Neuronal stem cell (in vitro differentiated cells): ENCODE measurements around the gene FAM98C.

Experiments
- DNase-seq: peaks from one replicate; pipeline ENCODE4 v3.0.0-alpha.2; 2013; ENCODE audit warnings: low spot score
- H2AFZ ChIP-seq: one replicate; pipeline ENCODE4 v1.6.1; 2013; ENCODE audit warnings: mild to moderate bottlenecking, low read length, inconsistent platforms
- H2AK5ac ChIP-seq: 2 replicates; pipeline ENCODE4 v1.6.1; 2013; ENCODE audit warnings: low read depth, mild to moderate bottlenecking, inconsistent platforms, low read length, moderate library complexity, mixed read lengths
- H2BK120ac ChIP-seq: 2 replicates; pipeline ENCODE4 v1.6.1; 2013; ENCODE audit warnings: low read depth, mild to moderate bottlenecking, inconsistent platforms, low read length, moderate library complexity, mixed read lengths
- H2BK12ac ChIP-seq: one replicate; pipeline ENCODE4 v1.6.1; 2013; ENCODE audit warnings: low read length, inconsistent platforms
- H2BK15ac ChIP-seq: 2 replicates; pipeline ENCODE4 v1.6.1; 2013; ENCODE audit warnings: mild to moderate bottlenecking, low read length, inconsistent platforms, mixed read lengths
- H2BK5ac ChIP-seq: one replicate; pipeline ENCODE4 v1.6.1; 2013; ENCODE audit warnings: inconsistent platforms, mild to moderate bottlenecking, low read length, moderate library complexity
- H3K14ac ChIP-seq: one replicate; pipeline ENCODE4 v1.6.1; 2013; ENCODE audit warnings: low read length, inconsistent platforms
- H3K18ac ChIP-seq: 2 replicates; pipeline ENCODE4 v1.6.1; 2013; ENCODE audit warnings: low read length, inconsistent platforms
- H3K23ac ChIP-seq: 2 replicates; pipeline ENCODE4 v1.6.1; 2013; ENCODE audit warnings: low read depth, mild to moderate bottlenecking, mixed read lengths, low read length, inconsistent platforms; ENCODE audit not compliant: poor library complexity
- H3K27ac ChIP-seq: replicated peaks from 3 replicates; pipeline ENCODE4 v1.5.1; 2013; ENCODE audit warnings: low read length, inconsistent platforms
- H3K27me3 ChIP-seq, 3 experiments: 2 replicates each; pipeline ENCODE4 v1.6.1; 2013; ENCODE audit warnings: low read length in 3 of 3, mild to moderate bottlenecking in 2 of 3, inconsistent platforms in 1 of 3, low read depth in 1 of 3, mixed read lengths in 1 of 3, moderate library complexity in 1 of 3; ENCODE audit not compliant: control insufficient read depth in 3 of 3, insufficient read depth in 3 of 3
- H3K36me3 ChIP-seq, 2 donors: replicated peaks in 1 of 2; 2 replicates each; pipeline ENCODE4 v1.6.1; 2013; ENCODE audit warnings: low read length in 2 of 2; ENCODE audit not compliant: control insufficient read depth in 2 of 2, insufficient read depth in 2 of 2
- H3K4ac ChIP-seq: 2 replicates; pipeline ENCODE4 v1.6.1; 2013; ENCODE audit warnings: inconsistent platforms, mild to moderate bottlenecking, low read length, moderate library complexity
- H3K4me1 ChIP-seq, 2 donors: 1 replicate in 1 of 2; 2 replicates in 1 of 2; pipeline ENCODE4 v1.6.1; 2013; ENCODE audit warnings: low read length in 2 of 2, low read depth in 1 of 2; ENCODE audit not compliant: control insufficient read depth in 2 of 2, insufficient read depth in 1 of 2
- H3K4me2 ChIP-seq: one replicate; pipeline ENCODE4 v1.6.1; 2013; ENCODE audit warnings: mild to moderate bottlenecking, low read length, inconsistent platforms; ENCODE audit not compliant: insufficient read depth, poor library complexity, severe bottlenecking
- H3K4me3 ChIP-seq, 2 donors: 2 replicates each; pipeline ENCODE4 v1.5.1; 2013; ENCODE audit warnings: low read length in 2 of 2, mild to moderate bottlenecking in 2 of 2, inconsistent platforms in 1 of 2, moderate library complexity in 1 of 2
- H3K79me1 ChIP-seq: one replicate; pipeline ENCODE4 v1.6.1; 2013; ENCODE audit warnings: low read depth, mild to moderate bottlenecking, inconsistent platforms, low read length, moderate library complexity
- H3K9ac ChIP-seq: one replicate; pipeline ENCODE4 v1.6.1; 2013; ENCODE audit warnings: mild to moderate bottlenecking, low read depth, low read length, inconsistent platforms; ENCODE audit not compliant: poor library complexity
- H3K9me3 ChIP-seq, 2 donors: replicated peaks in 1 of 2; 2 replicates each; pipeline versions ENCODE3 to v1.6.1; 2013; ENCODE audit warnings: low read length in 2 of 2, mild to moderate bottlenecking in 2 of 2, inconsistent platforms in 1 of 2, low read depth in 1 of 2, mixed read lengths in 1 of 2, moderate library complexity in 1 of 2; ENCODE audit not compliant: control insufficient read depth in 2 of 2, insufficient read depth in 1 of 2
- H4K8ac ChIP-seq: one replicate; pipeline ENCODE4 v1.6.1; 2013; ENCODE audit warnings: low read depth, mild to moderate bottlenecking, inconsistent platforms, low read length, moderate library complexity
- H4K91ac ChIP-seq: one replicate; pipeline ENCODE4 v1.6.1; 2013; ENCODE audit warnings: low read length, low read depth, mild to moderate bottlenecking, inconsistent platforms; ENCODE audit not compliant: poor library complexity
- WGBS, 2 donors: extraction: QIAGEN DNeasy Blood & Tissue Kit; methylation state at CpG; one replicate each; pipeline ENCODE4 v1.1.7; 2013; ENCODE audit warnings: missing lambda C conversion rate in 2 of 2, mixed read lengths in 1 of 2; ENCODE audit not compliant: insufficient read length in 2 of 2, insufficient replicate concordance in 1 of 2; ENCODE audit errors: extremely low coverage in 2 of 2; 5-methylcytosine and 5-hydroxymethylcytosine counted together

Gene FAM98C

DNA sequence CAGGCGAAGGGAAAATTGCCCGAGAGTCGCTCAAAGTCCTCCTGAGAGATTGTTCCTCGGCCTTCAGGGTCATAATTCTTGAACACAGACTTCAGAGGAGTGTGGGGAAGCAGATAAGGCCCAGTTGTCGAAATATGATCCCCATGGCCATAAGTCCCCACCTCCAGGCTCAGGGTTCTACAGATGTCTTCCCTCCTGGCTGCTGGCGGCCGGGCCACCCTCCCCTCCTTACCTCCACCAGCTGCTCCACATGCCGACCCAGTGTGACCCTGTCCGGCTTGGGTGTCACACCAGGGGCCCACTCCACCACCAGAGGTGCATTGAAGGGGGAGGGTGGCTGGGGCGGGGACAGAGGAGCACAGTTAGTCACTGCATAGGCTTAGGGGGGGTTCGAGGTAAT lies 10.1 kb downstream of the FAM98C start:
- Histone ChIP-seq H3K4ac (no peak overlapping the region), H2BK15ac (no peak overlapping the region), H4K91ac (no peak overlapping the region), H3K4me1 (peaks cover 0 to 2% of the 10 kb centered on the region in 2 donors), H3K14ac (no peak overlapping the region), H3K9ac (no peak overlapping the region), H3K27ac (no peak overlapping the region), H3K4me2 (no peak overlapping the region), H3K79me1 (no peaks in the 10 kb centered on the region), H3K36me3 (no peaks in the 10 kb centered on the region), H4K8ac (no peak overlapping the region), H2BK5ac (peak overlapping the region; percentile 53), H3K27me3 (peaks cover 0 to 16% (median 2%) of the 10 kb centered on the region in 3 experiments), H2AK5ac (peak overlapping the region; percentile 86), H2AFZ (no peak overlapping the region), H2BK12ac (no peak overlapping the region), H3K9me3 (no peaks in the 10 kb centered on the region), H2BK120ac (no peak overlapping the region), H3K18ac (peak overlapping the region; percentile 17), H3K4me3 (peak overlapping the region in 1 of 2 donors; percentile 41), H3K23ac (peak overlapping the region; percentile 89)
- no CpG with 5 or more reads among the region's 11 CpGs for WGBS, 2 donors
- DNase-seq: no peak

DNA sequence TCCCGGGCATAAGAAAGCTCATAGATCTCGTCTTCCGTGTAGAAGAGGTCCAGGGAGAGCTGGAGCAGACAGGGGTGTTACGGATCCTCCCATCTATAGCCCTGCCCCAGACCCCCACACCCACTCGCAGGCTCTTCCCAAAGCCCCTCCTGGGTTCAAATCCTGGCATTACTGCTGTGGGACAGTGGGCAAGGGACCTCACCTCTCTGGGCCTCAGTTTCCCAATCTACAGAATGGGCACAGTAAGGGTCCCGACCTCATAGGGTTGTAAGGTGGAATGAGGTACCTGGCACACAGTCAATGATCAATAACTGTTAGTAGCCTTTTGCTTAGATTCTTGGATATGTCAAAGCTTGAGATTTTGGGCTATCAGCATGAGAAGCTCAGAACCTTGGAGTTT lies 10.5 kb downstream of the FAM98C start:
- Histone ChIP-seq H3K23ac (peak overlapping the region; percentile 89), H3K4ac (no peak overlapping the region), H3K4me1 (peaks cover 0 to 6% of the 10 kb centered on the region in 2 donors), H2BK5ac (no peak overlapping the region), H2AFZ (no peak overlapping the region), H3K27ac (no peak overlapping the region), H3K4me2 (no peak overlapping the region), H2BK120ac (no peak overlapping the region), H3K14ac (no peak overlapping the region), H3K18ac (peak overlapping the region; percentile 19), H3K4me3 (no peak overlapping the region), H2AK5ac (no peak overlapping the region), H4K8ac (no peak overlapping the region), H3K9ac (no peak overlapping the region), H2BK15ac (no peak overlapping the region), H3K36me3 (no peaks in the 10 kb centered on the region), H4K91ac (no peak overlapping the region), H3K9me3 (no peaks in the 10 kb centered on the region), H2BK12ac (no peak overlapping the region), H3K27me3 (peaks cover 0 to 20% (median 5%) of the 10 kb centered on the region in 3 experiments), H3K79me1 (no peaks in the 10 kb centered on the region)
- no CpG with 5 or more reads among the region's 6 CpGs for WGBS, 2 donors
- DNase-seq: no peak

DNA sequence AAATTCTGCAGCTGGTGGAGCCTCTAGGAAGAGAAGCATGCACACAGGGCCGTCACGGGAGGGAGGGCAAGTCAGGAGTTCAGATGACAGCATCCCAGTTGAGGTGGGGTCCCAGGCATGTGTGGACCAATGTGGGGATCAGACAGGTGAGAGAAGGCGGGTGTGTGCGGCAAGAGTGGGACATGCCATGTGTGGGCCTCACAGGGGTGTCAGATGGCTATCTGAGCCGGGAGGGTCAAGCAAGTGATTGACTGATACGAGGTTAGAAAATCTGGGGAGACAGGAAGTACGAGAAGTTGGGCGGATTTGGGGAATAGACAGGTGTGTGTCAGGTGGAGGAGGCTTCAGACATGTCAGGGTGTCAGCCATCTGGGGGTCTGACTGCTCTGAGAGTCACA lies 14.3 kb downstream of the FAM98C start:
- Histone ChIP-seq H3K79me1 (no peaks in the 10 kb centered on the region), H4K8ac (peak overlapping the region; percentile 30), H2AK5ac (peak overlapping the region; percentile 93), H3K27ac (no peak overlapping the region), H2BK120ac (no peak overlapping the region), H3K36me3 (no peaks in the 10 kb centered on the region), H2BK15ac (peak overlapping the region; percentile 62), H3K27me3 (peaks cover 0 to 42% (median 7%) of the 10 kb centered on the region in 3 experiments), H2BK12ac (peak overlapping the region; percentile 78), H3K18ac (peak overlapping the region; percentile 66), H3K9me3 (no peaks in the 10 kb centered on the region), H3K4me1 (peaks cover 0 to 6% of the 10 kb centered on the region in 2 donors), H2AFZ (no peak overlapping the region), H2BK5ac (peak overlapping the region; percentile 39), H3K4ac (no peak overlapping the region), H3K4me2 (no peak overlapping the region), H3K23ac (no peak overlapping the region), H3K14ac (no peak overlapping the region), H4K91ac (no peak overlapping the region), H3K4me3 (no peak overlapping the region), H3K9ac (no peak overlapping the region)
- DNase-seq: no peak
- WGBS, 2 donors: 100% methylated on average over 3 of the region's 8 CpGs; no CpG with 5 or more reads in 1 of the 2 donors

DNA sequence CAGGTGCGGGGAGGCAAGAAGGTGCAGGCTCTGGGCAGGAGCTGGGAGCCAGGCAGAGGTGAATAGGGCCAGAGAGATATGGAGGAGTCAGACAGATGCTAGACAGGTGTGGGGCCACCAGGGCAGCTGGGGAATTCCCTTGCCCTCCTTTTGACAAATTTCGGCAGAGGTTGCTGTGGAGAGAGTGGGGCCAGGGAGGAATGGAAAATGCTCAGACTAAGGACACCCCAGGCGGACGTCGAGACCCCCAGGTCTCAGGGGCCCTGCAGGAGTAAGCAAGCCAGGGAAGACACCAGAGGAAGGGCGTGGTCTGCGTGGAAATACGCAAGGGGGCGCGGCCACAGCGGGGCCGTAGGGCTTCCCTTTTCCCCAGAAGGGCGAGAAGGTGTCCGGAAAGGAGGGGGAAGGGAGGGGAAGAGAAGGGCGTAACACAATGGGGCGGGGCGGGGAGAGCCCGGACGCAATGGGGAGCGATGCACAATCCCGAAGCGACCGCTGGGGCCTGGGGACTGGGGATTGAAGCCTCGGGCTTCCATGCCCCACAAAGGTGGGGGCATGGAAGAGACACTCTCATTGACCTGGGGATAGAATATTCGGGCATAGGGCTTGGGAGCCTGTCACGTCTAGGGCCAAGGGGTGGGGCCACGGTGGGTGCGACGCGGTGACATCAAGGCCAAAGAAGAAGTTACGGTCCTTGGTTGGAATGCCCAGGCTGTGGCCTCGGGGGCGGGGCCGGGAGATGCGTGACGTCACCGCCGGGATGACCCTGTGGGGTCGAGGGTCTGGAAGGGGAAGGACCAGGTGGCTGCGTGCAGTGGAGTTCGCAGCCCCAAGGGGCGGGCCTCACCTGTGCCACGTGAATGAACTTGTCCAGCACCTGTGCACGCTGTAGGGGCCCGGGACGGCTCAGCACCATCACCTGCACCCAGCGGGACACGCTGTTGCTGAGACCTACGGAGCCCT lies 14.9 kb downstream of the FAM98C start:
- no peaks in the 10 kb centered on the region for H3K79me1 ChIP-seq
- no peak overlapping the region for H2BK120ac ChIP-seq
- peak overlapping the region; percentile 19 for H2BK5ac ChIP-seq
- H3K4ac ChIP-seq: no peak overlapping the region
- H3K4me2 ChIP-seq: peak overlapping the region; percentile 86
- H2AK5ac ChIP-seq: peak overlapping the region; percentile 93
- peak overlapping the region; percentile 81 for H3K23ac ChIP-seq
- H3K14ac ChIP-seq: no peak overlapping the region
- H4K91ac ChIP-seq: no peak overlapping the region
- H3K9ac ChIP-seq: peak overlapping the region; percentile 80
- H3K4me3 ChIP-seq: peak overlapping the region; percentile 21 to 75
- H2BK12ac ChIP-seq: peak overlapping the region; percentile 46
- peak; percentile 56 for DNase-seq
- H4K8ac ChIP-seq: peak overlapping the region; percentile 30
- peak overlapping the region; percentile 78 for H3K18ac ChIP-seq
- no peaks in the 10 kb centered on the region for H3K9me3 ChIP-seq
- WGBS, 2 donors: no CpG with 5 or more reads among the region's 49 CpGs
- H3K27ac ChIP-seq: no peak overlapping the region
- peak overlapping the region; percentile 62 for H2BK15ac ChIP-seq
- peak overlapping the region; percentile 86 for H2AFZ ChIP-seq
- no peaks in the 10 kb centered on the region for H3K36me3 ChIP-seq
- H3K4me1 ChIP-seq: peaks cover 0 to 6% of the 10 kb centered on the region in 2 donors
- H3K27me3 ChIP-seq: peaks cover 0 to 42% (median 7%) of the 10 kb centered on the region in 3 experiments
